ENCODE data around the gene USP26.
"Not testable (repeated sequence)": the region's sequence is repeated elsewhere in the genome, so short reads cannot be mapped to it uniquely, and the experiment has no call there.

USP26 gene

DNA sequence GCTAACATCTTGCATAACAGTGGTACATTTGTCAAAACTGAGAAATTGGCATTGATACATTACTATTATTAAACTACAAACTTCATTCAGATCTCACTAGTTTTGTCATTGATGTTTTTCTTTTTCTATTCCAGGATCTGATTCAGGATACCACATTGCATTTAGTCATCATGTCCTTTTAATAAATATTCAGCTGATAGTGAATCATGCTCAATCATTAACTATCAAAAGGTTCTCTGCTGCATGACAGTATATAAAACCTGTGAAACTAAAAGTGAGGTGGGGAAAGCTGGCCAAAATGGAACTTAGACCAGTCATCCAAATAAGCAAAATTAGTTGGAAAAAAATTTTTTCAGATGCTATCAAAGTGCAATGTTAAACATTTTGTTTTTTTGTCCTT is 110.4 kb downstream of the USP26 start:
- FAIRE-seq (no peak), DNase-seq (ENCODE audit: insufficient read length, low spot score) (no peak)
- no peak for TF ChIP-seq CTCF (IDR thresholded peaks at IDR 0.05; ENCODE audit: insufficient read depth, missing control alignments)

- FAIRE-seq (no peak), DNase-seq (ENCODE audit: insufficient read length, low spot score) (no peak)
- TF ChIP-seq CTCF (IDR thresholded peaks at IDR 0.05; ENCODE audit: insufficient read depth, missing control alignments): no peak
Observed at GRCh38 chrX:132984058-132984650, 112.8 kb downstream of the USP26 start.

- TF ChIP-seq CTCF (IDR thresholded peaks at IDR 0.05; ENCODE audit: insufficient read depth, missing control alignments): no peak
- FAIRE-seq (no peak), DNase-seq (ENCODE audit: insufficient read length, low spot score) (no peak)
Observed at GRCh38 chrX:132983496-132983895, 113.4 kb downstream of the USP26 start.

GRCh38 chrX:132980035-132980434 is 116.9 kb downstream of the USP26 start:
- FAIRE-seq; DNase-seq (ENCODE audit: insufficient read length, low spot score): not testable (repeated sequence)
